ENCODE measurements around the gene SURF4.

- no peak for TF ChIP-seq CTCF (IDR thresholded peaks at IDR 0.05)
- no peak for TF ChIP-seq ZFX (IDR thresholded peaks at IDR 0.05; ENCODE audit: borderline replicate concordance)
Observed at GRCh38 chr9:133370685-133371084, 5.2 kb downstream of the SURF4 start.

All from 22Rv1 (cell line).